ENCODE results near the gene PRTFDC1.

PRTFDC1 gene

DNA sequence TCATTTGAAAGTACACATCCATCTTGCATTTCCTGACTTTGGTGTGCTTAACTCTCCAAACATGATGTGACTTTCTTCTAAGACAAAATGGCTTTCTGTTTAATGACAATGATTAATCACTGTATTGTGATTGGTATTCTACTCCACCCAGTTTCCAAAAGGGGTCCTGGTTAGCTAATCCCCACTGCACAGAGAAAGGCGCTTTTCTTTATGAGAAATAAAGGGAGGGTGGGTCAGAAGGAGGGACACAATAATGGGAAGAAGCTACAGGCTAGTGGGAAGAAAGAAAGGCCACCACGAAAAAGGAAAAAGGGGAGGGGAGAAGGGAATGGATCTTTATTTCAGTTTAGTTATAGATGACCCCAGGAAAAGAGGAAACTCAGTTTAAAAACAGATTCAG, 69.2 kb downstream of the PRTFDC1 start:
- TF ChIP-seq, protein P1, sequence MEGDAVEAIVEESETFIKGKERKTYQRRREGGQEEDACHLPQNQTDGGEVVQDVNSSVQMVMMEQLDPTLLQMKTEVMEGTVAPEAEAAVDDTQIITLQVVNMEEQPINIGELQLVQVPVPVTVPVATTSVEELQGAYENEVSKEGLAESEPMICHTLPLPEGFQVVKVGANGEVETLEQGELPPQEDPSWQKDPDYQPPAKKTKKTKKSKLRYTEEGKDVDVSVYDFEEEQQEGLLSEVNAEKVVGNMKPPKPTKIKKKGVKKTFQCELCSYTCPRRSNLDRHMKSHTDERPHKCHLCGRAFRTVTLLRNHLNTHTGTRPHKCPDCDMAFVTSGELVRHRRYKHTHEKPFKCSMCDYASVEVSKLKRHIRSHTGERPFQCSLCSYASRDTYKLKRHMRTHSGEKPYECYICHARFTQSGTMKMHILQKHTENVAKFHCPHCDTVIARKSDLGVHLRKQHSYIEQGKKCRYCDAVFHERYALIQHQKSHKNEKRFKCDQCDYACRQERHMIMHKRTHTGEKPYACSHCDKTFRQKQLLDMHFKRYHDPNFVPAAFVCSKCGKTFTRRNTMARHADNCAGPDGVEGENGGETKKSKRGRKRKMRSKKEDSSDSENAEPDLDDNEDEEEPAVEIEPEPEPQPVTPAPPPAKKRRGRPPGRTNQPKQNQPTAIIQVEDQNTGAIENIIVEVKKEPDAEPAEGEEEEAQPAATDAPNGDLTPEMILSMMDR (IDR thresholded peaks at IDR 0.05): no peak

DNA sequence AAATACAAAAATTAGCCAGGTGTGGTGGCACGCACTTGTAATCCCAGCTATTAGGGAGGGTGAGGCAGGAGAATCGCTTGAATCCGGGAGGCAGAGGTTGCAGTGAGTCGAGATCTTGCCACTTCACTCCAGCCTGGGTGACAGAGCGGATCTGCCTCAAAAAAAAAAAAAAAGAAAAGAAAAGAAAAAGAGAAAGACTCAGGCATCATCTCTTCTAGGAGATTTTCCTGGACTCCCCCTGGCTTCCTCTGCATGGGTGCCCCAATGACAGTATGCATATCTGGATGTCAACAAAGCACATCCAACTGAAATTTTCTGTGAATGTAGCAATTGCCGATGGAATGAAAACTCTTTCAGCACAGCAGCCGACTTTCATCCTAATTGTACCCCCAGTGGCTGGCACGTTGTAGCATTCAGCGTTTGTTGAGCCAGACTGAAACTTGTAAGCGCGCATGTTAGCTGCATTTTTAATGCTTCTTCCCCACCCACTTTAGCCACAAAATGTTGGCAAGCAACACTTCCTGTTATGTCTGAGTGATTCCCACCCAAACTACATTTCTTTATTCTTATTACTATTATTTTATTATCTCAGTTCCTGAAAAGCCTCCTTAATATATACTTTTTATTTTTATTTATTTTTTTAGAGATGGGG, 70.2 kb downstream of the PRTFDC1 start:
- TF ChIP-seq, protein P1 (IDR thresholded peaks at IDR 0.05): no peak

DNA sequence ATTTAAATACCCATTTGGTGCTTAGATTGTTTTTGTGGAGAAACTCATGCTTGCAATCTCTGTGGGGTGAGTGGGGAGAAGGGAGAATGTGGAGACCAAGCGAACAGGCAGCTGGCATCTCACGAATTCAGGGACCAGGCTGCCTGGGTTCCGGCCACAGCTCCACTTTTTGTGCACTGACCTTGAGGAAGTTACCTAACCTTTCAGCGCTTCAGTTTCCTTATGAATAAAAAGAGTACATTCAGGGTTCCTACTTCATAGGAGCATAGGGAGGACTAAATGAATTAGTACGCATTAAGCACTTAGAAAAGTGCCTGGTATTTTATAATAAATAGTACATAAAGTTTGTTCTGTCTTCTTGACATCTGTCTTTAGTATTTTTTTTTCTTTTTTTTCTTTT, 72.5 kb downstream of the PRTFDC1 start:
- TF ChIP-seq, protein P1 (IDR thresholded peaks at IDR 0.05): no peak

DNA sequence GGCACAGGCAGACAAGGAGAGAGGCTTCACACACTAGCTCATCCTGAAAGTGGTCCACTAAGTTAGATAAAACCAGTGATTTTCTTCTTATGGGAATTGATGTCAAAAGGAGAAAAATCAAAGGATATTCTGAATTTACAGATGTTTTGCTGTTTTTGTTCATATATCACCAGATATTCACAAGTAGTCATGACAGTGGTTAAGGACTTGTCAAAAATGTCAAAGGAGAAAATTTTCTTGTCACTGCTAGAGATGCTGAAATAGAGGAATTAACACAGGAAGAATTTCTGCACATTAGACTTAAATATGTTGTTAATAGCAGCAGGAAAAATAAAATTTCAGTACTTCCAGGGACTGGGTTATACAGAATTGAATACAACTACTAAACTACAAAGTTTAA, 78.3 kb downstream of the PRTFDC1 start:
- TF ChIP-seq, protein P1 (IDR thresholded peaks at IDR 0.05): no peak

DNA sequence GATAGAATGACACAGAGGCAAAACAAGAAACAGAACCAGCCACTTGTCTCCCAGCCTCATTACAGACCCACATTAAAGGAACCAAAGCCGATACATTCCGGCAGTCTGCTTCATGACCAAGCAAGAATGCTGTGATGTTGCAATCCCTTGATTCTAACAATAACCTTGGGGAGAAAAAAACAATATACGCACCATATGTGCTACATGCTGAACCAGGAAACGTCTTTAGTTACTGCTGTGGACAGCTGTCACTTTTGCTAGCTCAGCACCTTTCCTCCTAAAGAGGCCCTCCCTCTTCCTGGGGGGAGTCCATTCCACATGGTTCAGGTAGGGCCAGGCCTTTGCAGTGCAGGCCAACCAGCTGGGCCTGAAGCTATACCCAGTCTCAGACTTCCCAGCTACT, 79.1 kb downstream of the PRTFDC1 start:
- TF ChIP-seq, protein P1 (IDR thresholded peaks at IDR 0.05): no peak

DNA sequence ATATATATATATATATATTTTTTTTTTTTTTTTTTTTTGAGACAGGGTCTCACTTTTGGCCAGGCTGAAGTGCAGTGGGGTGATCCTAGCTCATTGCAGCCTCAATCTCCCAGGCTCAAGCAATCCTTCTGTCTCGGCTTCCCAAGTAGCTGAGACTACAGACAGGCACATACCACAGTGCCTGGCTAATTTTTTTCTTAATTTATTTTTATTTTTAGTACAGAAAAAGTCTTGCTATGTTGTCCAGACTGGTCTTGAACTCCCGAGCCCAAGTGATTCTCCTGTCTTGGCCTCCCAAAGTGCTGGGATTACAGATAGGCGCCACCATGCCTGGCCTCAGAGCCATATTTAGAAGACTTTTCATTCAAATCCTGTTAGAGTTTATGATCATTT, 79.6 kb downstream of the PRTFDC1 start:
- TF ChIP-seq, protein P1 (IDR thresholded peaks at IDR 0.05): no peak

DNA sequence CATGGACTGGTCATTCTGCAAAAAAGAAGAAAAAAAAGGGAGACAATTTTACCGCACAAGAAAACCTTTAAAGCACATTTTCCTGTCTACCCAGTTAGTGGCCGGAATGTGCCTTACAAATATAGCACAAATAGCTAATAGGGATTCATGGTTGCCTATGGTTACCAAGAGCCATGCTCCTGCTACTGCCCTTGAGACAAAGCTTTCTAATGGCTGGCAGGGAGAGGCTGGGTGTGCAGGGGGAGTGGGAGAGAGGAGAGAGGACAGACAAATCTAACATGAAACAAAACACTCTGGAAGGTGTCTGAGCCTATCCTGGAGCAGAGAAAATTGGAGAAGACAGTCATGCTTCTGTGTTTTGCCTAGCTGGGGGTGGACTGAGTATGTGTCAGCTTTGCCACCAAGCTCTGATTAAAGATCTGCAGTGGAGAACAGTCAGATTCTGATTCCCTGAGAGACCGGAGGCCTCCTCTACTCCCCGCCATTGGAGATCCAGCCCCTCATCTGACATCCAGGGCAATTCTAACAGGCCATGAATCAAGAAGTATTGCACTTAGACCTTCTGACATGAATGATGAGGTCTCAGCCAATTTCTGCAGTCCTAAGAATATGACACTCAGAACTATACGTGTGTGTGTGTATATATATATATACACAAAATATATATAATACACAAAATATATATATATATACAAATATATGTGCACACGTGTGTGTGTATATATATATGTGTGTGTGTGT, 80.2 kb downstream of the PRTFDC1 start:
- TF ChIP-seq, protein P1 (IDR thresholded peaks at IDR 0.05): no peak

All from LNCAP (cell line).